ENCODE data around the gene ATP8A1.
"Not testable (repeated sequence)": the region's sequence is repeated elsewhere in the genome, so short reads cannot be mapped to it uniquely, and the experiment has no call there.

Gene ATP8A1

DNA sequence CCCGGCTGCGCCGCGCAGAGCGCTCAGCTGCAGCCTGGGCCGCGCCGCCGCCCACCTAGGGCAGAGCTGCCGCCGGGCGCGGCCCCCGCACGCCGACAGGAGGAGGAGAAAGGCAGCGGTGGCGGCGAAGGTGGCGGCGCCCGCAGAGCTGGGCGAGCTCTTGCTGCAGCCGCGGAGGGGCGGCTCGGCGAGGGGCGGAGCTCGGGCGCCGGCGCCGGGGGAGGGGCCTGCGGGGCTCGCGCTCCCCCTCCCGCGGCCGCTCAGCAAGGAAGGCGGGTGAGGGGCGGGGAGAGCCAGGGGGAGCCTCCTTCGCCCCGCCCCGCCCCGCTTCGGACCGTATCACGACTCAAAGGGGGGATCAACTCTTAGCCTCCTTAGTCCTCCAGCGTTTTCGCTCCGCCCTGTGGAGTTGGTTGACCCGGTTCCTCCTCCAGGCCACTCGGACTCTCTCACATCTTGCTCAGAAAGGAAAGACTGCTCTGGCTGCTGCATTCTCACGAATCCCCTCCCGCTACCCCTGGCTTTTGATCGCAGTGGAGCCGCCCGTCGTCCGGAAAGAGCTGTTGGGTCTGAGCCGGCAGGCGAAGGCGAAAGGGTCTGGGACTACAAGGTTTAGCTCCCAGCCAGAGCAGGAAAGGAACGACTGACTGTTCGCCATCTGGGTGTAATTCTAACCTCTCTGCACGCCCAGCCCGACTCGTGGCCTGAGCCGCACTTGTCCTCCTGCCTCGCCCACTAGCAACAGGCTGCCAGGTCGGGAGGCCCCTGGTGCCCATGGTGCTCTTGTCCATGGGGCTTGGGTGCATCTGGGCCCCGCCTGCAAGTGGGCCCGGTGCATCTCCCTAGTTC lies at the start of gene ATP8A1:
TSS of gene ATP8A1 (minus strand) at position 162 of the 849 bp plus-strand sequence. CDS start 232 bp downstream, outside the sequence.
- DNase-seq = peak; percentile 91

DNA sequence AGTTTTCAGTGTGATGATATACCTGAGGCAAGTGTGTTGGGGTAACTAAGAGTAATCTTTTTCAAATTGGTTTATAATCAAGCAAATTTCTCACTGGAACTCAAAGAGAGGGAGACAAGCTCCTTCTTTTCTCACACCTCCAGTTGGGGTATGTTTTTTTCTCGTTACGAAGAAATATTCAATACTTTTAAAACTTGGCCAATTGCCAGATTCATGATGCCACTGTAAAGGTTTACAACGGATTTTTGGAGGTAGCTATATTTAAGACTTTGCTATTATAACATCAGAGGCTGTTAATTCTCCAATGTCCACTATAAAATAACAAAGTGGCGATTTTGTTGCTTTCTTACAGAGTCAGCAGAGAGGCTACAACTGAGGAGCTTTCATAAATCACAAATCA lies 49.2 kb upstream of the ATP8A1 start:
- no peak for DNase-seq

DNA sequence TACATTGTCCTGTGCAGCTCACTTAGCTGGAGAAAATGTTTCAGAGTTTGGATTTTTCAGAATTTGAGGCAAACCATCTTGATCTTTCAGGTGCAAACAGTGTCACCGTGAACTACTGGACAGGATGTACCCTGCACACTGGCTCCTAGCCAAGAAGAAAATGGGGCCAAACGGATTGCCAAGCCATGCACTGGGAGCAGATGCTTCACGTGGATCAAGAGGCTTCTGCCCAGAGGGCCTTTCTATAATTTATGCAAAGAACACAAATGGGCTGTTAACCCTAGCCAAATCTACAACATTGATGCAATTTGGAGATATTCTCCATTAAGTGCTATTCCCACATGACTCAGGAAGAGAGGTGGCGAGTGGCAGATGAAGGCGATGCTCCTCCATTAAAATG lies 46.9 kb upstream of the ATP8A1 start:
- no peak for DNase-seq

DNA sequence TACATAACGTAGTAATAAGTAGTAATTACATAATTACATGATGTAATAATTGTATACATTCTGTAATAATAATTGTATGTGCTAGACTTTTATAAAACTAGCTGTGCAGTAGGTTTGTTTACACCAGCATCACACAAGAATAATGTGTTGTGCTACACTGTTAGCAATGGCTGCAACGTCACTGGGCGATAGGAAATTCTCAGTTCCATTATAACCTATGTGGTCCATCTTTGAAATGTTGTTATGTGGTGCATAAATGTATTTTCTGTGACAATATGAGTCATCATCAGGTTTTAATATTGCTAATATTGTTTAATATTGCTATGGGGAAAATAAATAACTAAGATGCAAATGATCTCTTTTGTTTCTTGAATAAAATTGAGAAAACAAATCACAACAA lies 46.0 kb upstream of the ATP8A1 start:
- DNase-seq = no peak

DNA sequence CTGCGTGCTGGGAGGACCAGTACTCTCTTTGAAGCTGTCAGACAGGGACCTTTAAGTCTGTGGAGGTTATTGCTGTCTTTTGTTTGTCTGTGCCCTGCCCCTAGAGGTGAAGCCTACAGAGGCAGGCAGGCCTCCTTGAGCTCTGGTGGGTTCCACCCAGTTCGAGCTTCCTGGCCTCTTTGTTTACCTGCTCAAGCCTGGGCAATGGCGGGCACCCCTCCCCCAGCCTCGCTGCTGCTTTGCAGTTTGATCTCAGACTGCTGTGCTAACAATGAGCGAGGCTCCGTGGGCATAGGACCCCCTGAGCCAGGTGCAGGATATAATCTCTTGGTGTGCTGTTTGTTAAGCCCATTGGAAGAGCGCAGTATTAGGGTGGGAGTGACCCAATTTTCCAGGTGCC lies 44.9 kb upstream of the ATP8A1 start:
- DNase-seq = not testable (repeated sequence)

DNA sequence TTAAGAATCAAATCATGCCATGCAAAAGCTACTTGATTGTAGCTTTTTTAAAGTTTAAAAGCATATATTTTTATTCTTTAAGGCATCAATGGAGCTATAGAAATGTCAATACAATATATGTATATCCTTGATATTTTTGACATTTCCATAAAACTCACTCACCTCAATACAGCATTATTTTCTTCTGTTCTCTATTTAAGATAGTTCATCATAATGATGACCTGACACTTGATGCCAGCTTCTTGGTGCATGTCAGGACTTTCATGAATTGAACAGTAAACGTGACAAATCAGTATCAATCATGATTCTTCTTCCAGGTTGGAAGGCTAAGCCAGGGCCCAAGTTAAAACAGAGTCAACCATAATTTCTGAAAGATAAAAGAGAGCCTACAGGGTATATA lies 33.6 kb upstream of the ATP8A1 start:
- no peak for DNase-seq

DNA sequence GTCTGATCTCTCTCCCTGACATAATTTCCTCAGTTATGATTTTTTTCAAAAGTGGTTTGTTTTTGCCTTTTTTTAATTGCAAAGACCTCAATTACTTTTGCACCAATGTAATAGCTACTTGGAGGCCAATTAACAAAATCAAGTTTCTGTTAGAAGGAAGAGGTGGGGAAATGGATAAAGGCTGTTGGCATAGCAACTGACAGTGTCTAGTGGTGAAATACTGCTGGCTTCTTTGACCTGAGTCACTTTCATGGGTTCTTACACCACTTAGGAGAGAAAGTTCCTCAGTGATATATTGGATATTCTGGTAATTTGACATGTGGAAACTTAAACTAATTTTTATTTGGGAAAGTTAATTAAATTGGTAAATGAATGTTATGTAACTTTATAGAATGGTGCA lies 26.5 kb upstream of the ATP8A1 start:
- no peak for DNase-seq

DNA sequence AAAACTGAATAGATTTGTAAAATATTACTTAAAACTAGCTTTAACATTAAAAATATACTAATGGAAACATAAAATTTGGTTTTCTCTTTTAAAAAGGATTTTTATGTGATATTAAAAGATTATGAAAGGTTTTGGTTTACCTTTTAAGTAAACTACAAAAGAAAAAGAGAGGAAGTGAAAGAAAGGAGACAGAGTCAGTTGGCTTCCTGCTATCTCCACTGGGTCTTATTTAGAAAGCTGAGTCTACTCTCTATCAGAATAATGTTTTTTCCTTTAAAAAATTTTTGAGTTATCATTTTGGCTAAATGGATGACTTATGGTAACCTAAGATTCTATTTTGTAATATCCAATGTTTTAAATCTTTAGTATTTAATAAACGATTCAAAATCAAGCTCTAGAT lies 21.6 kb upstream of the ATP8A1 start:
- DNase-seq = no peak

DNA sequence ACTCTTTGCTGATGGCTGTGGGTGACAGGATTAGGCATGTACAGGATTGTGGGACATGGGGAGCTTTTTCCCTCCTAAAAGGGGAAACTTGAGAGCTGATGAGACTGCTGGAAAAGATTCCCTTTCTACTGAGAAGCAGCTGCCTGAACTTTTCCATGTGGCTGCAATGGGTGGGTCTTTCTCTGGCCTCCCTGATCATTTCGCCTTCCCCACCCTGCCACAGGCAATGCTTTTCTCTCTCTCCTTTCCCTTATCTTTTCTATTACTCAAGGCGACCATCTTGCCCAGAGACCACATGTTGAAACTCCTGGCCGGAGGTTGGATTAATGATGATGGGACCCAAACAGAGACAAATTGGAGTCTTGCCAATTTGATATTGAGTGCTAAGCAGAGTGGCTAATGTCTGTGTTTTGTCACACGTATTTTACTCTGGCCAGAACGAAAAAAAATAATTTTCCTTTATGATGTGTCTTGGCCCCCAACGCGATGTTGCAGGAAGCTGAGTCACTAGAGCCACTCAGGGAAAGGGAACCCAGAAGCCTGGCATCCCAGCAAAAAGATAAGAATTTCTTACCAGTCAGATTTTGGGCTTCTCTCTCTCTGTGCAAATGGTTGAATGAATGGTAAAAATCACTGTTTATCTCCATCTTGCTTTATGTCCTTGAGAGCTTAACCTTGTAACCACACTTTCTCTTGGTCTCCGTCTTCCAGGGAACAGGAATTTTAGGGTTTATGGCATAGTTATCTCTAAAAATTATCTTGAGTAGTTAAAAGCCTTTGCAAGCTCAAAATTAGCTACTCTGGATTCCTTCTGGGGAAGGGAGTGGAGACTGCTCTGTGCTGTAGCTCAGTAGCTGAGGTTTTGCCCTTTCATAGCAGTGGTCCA lies 19.4 kb upstream of the ATP8A1 start:
- no peak for DNase-seq

DNA sequence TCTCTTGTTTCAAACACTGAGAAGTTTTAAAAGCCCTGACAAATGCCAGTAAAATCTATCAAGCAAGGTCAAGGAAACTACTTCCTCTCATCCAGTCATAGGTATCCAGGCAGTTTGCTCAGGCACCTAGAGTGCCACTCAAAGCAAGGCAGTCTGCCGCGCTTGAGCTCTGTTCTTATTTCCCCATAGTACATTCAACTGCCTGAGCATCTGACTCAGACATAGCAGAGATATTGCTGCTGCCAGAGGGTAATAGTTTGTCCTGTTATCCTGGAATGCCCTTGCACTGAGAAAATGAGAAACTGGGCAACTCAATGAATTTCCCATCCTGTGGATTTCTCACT lies 16.1 kb upstream of the ATP8A1 start:
- DNase-seq = no peak

DNA sequence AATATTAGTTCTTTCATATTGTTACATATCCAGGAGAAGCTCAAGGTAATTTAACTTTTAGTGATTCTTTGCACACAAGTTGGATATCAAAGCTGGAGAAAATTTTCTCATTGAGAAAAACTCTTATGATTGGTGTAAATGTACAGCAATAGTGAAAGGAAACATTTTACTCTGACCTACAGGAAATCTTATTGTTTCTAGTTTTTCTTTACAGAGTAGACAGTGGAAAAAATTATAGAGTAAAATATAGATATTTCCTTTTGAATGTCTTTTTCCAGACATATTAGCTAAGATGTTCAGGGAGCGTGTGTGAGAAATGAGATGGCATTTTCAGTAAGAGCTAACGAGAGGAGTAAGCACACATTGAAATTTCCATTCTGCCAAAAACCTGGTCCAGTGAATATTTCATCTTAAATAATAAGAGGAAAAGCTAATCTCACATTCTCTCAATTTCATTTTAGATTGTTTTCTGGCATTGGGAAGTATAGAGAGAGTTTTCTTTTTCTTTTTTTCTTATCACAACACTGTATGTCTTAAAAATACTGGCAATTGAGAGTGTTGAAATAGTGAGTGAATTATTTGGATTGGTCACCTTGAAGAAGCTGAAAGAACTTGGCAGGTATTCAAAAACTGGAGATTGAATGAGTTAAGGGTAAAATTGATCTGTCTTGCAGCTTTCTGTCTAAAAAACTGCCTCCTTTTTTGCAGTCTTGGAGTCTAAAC lies 15.6 kb upstream of the ATP8A1 start:
- no peak for DNase-seq

DNA sequence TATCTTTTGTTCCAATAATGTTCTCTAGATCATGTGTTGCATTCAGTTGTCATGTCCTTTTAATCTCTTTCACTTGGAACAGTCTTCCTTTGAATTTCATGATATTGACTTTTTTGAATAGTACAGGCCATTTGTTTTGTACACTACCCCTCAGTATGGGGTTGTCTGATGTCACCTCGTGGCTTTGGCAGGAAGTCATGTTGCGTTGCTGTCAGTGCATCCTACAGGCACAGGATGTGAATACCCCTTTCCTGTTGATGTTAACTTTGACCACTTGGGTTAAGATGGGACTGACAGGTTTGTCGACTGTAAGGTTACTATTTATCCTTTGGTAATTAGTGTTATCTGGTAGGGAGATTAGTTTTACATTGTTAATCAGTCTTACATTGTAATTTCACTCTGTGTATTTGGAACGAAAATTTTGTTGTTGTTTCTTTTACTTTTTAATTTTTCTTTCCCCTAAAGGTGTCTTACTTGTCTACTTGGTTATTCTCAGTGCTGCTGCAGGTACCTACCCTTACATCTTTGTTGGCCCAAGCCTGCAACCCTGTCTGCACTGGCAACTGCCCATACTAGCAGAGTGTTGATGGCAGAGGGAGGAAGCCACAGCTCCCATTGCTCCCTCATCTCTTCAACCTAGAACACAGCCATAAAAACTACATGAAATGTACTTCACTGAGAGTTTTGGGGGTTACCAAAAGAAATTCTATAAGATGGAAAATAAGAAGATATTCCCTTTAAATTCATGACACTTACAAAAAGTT lies 14.7 kb upstream of the ATP8A1 start:
- DNase-seq = no peak

DNA sequence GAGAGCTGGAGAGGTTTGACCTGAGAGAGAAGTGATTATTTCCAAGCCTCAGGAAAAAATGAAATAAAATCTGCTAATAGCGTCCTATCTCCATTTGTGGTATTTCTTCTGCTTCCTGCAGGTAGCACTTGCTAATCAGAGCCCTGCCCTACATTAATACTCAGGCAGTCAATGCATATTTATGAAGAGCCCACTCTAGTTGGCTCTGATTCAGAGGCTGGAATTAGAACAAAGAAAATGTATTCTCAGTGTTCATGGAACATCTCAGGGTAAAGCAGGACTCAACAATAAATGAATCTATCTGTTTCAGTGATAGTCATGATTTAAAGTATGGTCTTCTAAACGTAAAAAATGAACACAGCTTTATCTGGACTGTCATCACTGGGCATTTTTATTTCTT lies 1.4 kb upstream of the ATP8A1 start:
- no peak for DNase-seq

DNA sequence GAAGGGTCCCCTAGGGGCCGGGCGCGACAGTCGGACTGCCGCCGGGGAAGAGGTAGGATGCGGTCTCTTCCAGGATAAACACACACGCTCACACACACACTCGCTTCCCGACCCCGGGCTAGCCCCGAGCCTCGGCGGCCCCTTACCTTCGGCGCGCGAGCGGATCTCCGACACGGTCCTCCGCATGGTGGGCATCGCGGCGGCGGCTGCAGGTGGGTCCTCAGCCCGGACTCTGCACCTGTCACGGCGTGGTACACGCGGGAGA lies 294 bp downstream of the ATP8A1 start:
- DNase-seq = no peak

DNA sequence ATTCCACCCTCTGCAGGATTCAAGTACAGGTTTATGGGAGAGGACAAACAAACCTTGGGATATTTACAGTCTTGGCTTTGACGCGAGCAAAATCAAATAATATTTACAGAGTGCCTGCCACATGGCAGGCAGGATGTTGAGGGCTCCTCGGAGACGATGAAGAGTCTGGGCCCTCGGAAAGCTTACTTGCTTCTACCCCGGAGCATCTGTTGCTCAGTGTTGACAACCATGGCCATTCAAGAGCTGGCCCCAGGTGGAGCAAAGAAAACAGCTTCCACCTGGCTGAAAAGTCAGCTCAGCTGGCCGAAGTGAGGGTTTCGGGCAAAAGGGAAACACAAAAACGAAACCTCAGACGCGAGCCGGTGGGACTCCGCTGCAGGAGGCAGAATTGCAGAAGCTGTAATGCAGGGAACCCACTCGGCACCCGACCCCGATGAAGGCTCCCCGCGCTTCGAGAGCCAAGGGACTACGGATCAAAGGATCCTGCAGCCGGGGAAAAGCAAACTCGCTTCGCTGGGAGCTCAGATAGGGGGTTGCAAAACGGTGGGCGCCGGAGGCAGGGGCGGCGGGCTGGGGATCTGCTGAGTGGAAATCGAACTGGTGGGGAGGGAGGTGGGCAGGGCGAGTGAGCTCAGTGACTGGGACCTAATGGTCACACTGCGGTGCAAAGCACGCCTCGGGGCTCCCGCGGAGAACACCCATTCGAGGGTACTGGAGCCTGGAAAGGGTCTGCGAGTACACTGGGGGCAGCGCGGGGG lies 805 bp downstream of the ATP8A1 start:
- DNase-seq = no peak

DNA sequence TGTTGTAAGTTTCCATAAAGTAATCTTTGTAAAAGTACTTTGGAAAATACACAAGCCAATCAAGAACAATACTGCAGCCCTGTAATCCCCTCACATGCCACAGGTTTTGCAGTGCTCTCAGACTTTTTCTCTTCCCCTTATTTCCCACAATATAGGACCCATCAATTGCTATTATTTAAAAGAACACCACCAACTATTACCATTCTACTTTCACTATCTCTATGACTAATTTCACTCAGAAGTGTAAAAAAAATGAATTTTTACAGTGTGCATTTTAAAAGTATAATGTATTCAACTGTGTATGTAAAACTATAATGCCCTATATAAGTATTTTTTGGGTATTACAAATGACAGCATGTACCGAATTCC lies 1.7 kb downstream of the ATP8A1 start:
- no peak for DNase-seq

DNA sequence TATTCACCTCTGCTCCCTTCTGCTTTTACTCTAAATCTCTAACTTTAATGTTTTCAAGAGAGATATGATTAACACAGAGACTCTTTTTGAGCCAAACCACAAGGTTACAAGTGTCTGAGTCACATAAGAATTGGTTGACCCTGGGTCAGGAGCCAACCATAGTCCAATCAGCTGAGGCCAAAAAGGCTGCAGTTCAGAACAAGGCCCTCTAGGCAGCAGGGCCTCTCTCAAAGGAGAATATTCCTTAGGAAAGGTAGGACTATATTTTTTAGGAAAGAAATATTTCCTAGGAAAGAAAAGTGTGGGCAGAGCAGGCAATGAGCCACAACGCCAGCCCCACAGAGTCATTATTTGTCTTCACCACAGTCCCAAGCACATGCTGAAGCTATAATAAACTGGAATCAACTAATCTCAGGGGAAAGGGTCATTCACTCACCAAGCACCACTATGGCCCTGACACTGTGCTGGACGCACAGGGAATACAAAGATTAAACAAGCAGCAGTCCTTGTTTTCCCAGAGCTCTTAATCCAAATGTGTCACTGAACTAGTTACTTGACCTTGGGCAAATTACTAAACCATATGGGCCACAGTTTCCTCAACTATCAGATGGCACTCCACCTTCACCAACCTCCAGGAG lies 2.2 kb downstream of the ATP8A1 start:
- no peak for DNase-seq

DNA sequence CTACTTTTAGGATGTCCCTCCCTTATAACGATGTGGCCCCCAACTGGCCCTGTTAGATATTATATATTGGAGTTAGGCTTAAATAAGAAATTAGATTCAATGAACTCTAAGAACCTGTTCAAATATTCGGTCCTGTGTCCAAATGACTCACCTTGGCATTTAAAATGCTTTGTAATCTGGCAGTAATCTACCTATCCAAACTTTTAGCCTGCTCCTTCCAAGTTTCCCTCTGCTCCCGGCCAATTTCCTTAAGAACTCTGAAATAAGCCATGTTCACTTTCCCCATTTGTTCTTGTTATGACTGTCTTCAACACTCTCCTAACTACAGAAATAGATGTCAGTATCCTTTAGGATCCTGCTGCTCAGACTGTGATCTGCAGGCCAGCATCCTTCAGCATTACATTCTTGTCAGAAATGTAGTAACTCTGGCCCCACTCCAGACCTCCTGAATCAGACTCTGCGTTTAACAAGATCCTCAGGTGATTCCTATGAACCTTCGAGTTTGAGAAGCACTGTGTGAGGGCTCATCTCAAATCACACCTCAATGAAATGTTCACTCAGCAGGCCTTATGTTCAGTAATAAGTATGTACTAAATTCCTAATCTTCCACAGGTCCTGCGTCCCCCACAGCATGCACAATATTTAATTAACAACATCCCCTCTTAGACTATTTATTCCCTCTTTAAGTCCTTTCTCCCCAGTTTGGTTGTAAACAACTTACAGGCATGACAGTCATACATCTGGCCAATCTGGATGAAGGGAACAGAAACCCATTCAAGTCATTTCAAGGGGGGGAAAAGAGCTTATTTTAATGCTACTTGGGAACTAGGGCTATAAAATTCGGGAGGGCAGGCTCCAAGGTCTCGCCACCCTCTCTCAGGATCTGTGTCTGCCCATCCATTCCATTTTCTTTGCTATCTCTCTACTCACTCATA lies 3.0 kb downstream of the ATP8A1 start:
- DNase-seq = no peak

DNA sequence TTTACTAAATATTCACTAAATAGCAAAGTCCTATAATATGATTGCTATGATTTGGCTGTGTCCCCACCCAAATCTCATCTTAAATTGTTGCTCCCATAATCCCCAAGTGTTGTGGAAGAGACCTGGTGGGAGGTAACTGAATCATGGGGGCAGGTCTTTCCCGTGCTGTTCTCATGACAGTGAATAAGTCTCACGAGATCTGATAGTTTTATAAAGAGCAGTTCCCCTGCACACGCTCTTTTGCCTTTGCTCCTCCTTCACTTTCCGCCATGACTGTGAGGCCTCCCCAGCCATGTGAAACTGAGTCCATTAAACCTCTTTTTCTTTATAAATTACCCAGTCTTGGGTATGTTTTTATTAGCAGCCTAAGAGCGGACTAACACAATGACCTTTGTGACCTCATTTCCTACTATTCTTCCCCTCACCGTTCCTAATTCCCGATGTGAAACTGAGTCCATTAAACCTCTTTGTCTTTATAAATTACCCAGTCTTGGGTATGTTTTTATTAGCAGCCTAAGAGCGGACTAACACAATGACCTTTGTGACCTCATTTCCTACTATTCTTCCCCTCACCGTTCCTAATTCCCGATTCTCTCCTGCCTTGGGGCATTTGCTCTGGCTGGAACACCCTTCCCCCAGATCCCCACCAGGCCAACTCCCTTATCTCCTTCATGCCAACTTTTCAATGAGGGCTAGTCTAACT lies 4.2 kb downstream of the ATP8A1 start:
- not testable (repeated sequence) for DNase-seq

DNA sequence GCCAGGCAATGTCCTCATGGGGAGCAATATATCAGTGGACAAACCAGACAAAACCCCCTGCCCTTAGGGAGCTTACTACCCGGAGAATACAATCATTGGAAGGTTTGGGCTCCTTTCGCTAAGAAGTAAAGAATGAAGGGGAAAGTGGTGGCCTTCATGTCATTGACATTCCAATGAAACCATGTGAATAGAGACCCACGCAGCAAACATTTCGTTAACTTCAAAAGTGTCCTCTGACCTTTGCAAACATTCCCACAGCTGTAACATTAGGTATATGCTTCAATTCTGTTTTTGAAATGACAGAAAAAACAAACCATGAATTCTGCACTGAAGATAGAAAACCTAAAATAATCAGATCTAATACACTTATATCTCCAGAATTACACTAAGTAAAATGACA lies 7.0 kb downstream of the ATP8A1 start:
- DNase-seq = no peak

Measured in NCI-H774 (cell line).